CD14-positive monocyte (primary cell): ENCODE measurements around the gene EXO1. TPM values are rescaled to one million over a fixed set of nuclear protein-coding genes. Genes with fewer than 3 reads are reported as not detected.

Experiments
- DNase-seq, 3 donors: peaks; one replicate each; pipeline ENCODE4 v3.0.0-alpha.2; 2011 to 2022
- H2AFZ ChIP-seq: 2 replicates; pipeline ENCODE4 v1.6.0; 2012; ENCODE audit warnings: mild to moderate bottlenecking, low read depth, low read length, inconsistent platforms; ENCODE audit not compliant: insufficient read depth, poor library complexity, severe bottlenecking
- H3K27ac ChIP-seq, 2 donors: 1 replicate in 1 of 2; 2 replicates in 1 of 2; pipeline ENCODE4 v1.5.1; 2012 to 2013; ENCODE audit warnings: low read length in 2 of 2, control low read depth in 1 of 2, inconsistent platforms in 1 of 2, low read depth in 1 of 2, mild to moderate bottlenecking in 1 of 2
- H3K27me3 ChIP-seq, 2 donors: one replicate each; pipeline versions ENCODE4 v1.6.0 to v1.6.1; 2011 to 2013; ENCODE audit warnings: low read length in 2 of 2; ENCODE audit not compliant: control insufficient read depth in 2 of 2, insufficient read depth in 2 of 2
- H3K36me3 ChIP-seq, 2 donors: replicated peaks in 1 of 2; 1 replicate in 1 of 2; 2 replicates in 1 of 2; pipeline versions ENCODE4 v1.5.1 to v1.6.1; 2012 to 2013; ENCODE audit warnings: low read length in 2 of 2, control low read depth in 1 of 2, inconsistent platforms in 1 of 2, mild to moderate bottlenecking in 1 of 2; ENCODE audit not compliant: insufficient read depth in 2 of 2, control insufficient read depth in 1 of 2
- H3K4me1 ChIP-seq, 2 donors: 1 replicate in 1 of 2; 2 replicates in 1 of 2; pipeline versions ENCODE4 v1.5.1 to v1.6.1; 2012 to 2013; ENCODE audit warnings: low read length in 2 of 2, control low read depth in 1 of 2, inconsistent platforms in 1 of 2, mild to moderate bottlenecking in 1 of 2, moderate library complexity in 1 of 2; ENCODE audit not compliant: insufficient read depth in 2 of 2, control insufficient read depth in 1 of 2
- H3K4me2 ChIP-seq: replicated peaks from 2 replicates; pipeline ENCODE3; 2012; ENCODE audit warnings: low read length, moderate library complexity, mild to moderate bottlenecking; ENCODE audit not compliant: poor library complexity, severe bottlenecking; ENCODE audit errors: extremely low read depth
- H3K4me3 ChIP-seq, 3 experiments: fragments of 200-600 bp in 1 of 3; sonication (generic) in 1 of 3; replicated peaks in 1 of 3; 1 replicate in 2 of 3; 2 replicates in 1 of 3; pipeline ENCODE4 v1.5.1; 2011 to 2013; ENCODE audit warnings: low read length in 3 of 3, mild to moderate bottlenecking in 3 of 3, control low read depth in 2 of 3, low read depth in 2 of 3, inconsistent platforms in 1 of 3, moderate library complexity in 1 of 3
- H3K79me2 ChIP-seq: 2 replicates; pipeline ENCODE4 v1.6.0; 2012; ENCODE audit warnings: mild to moderate bottlenecking, control low read depth, inconsistent platforms, low read length, moderate library complexity; ENCODE audit not compliant: insufficient read depth
- H3K9ac ChIP-seq: 2 replicates; pipeline ENCODE4 v1.6.0; 2017; ENCODE audit warnings: low read length, mild to moderate bottlenecking; ENCODE audit not compliant: insufficient read depth, poor library complexity, severe bottlenecking
- H3K9me3 ChIP-seq, 2 donors: replicated peaks in 1 of 2; 1 replicate in 1 of 2; 2 replicates in 1 of 2; pipeline versions ENCODE4 v1.5.1 to v1.6.1; 2012 to 2013; ENCODE audit warnings: low read length in 2 of 2, control low read depth in 1 of 2; ENCODE audit not compliant: control insufficient read depth in 1 of 2, insufficient read depth in 1 of 2
- H4K20me1 ChIP-seq: 2 replicates; pipeline ENCODE4 v1.6.0; 2012; ENCODE audit warnings: mild to moderate bottlenecking, low read length, control low read depth, moderate library complexity; ENCODE audit not compliant: insufficient read depth
- H3K27ac Mint-ChIP-seq, 7 donors: one replicate each; pipeline ENCODE4 v1.8.0; 2020; ENCODE audit warnings: mild to moderate bottlenecking in 7 of 7, mixed read lengths in 7 of 7, moderate library complexity in 6 of 7, inconsistent platforms in 2 of 7
- H3K27me3 Mint-ChIP-seq, 3 donors: one replicate each; pipeline ENCODE4 v1.8.0; 2021 to 2022; ENCODE audit warnings: low read depth in 3 of 3, mild to moderate bottlenecking in 3 of 3, mixed read lengths in 3 of 3, moderate library complexity in 3 of 3, inconsistent platforms in 1 of 3
- H3K36me3 Mint-ChIP-seq, 2 donors: one replicate each; pipeline ENCODE4 v1.8.0; 2020; ENCODE audit warnings: mixed read lengths in 2 of 2, inconsistent platforms in 1 of 2, mild to moderate bottlenecking in 1 of 2
- H3K4me1 Mint-ChIP-seq: one replicate; pipeline ENCODE4 v1.8.0; 2020; ENCODE audit warnings: mild to moderate bottlenecking, mixed read lengths
- H3K4me3 Mint-ChIP-seq, 2 donors: one replicate each; pipeline ENCODE4 v1.8.0; 2020; ENCODE audit warnings: mild to moderate bottlenecking in 2 of 2, mixed read lengths in 2 of 2, moderate library complexity in 1 of 2
- H3K9me3 Mint-ChIP-seq, 7 donors: one replicate each; pipeline ENCODE4 v1.8.0; 2020 to 2022; ENCODE audit warnings: mixed read lengths in 7 of 7, mild to moderate bottlenecking in 6 of 7, moderate library complexity in 6 of 7, inconsistent platforms in 2 of 7
- CTCF ChIP-seq: fragments of 200-600 bp; IDR thresholded peaks from one replicate; pipeline ENCODE4 v1.8.0; 2022; ENCODE audit warnings: antibody characterized with exemption, mild to moderate bottlenecking
- WGBS: methylation state at CpG from one replicate; pipeline ENCODE4 v1.1.5; 2013; ENCODE audit warnings: missing lambda C conversion rate; ENCODE audit not compliant: insufficient coverage; 5-methylcytosine and 5-hydroxymethylcytosine counted together
- intact Hi-C, 2 donors: fragments of 100-400 bp; cut with micrococcal nuclease; formaldehyde crosslinking; loops; one replicate each; pipeline versions ENCODE4 v1.15.0 to v1.15.1; 2023
- polyA plus RNA-seq, 3 donors: library from polyadenylated mRNA; depleted of rRNA in 1 of 3; unstranded in 2 of 3; stranded (reverse) in 1 of 3; fragments of 300-500 nt in 2 of 3; fragments of >200 nt in 1 of 3; fragmentation: Illumina TruSeq in 2 of 3; gene quantifications; 1 replicate in 2 of 3; 2 replicates in 1 of 3; pipeline ENCODE4 v1.2.3, GENCODE V29; 2012 to 2021

Gene EXO1
- polyA plus RNA-seq, 3 donors: 0.16 to 0.26 TPM; not detected in 1

- WGBS: no CpG with 5 or more reads among the region's 6 CpGs
- Histone ChIP-seq H3K4me2 (no peak overlapping the region), H4K20me1 (no peaks in the 10 kb centered on the region), H2AFZ (no peak overlapping the region), H3K27ac (no peak overlapping the region), H3K4me1 (peaks cover 15 to 19% of the 10 kb centered on the region in 2 donors), H3K36me3 (no peaks in the 10 kb centered on the region), H3K4me3 (no peak overlapping the region), H3K9me3 (no peaks in the 10 kb centered on the region), H3K27me3 (no peaks in the 10 kb centered on the region), H3K9ac (no peak overlapping the region), H3K79me2 (peaks cover 16% of the 10 kb centered on the region)
- peaks cover 0 to 6% (median 1%) of the 10 kb centered on the region in 3 donors for H3K27me3 Mint-ChIP-seq
- intact Hi-C loops: loop anchor here (10.0 kb wide), 4 partner anchors 200 to 320 kb away; partner anchors contain the start of genes CHML (in 1 of the 2) and OPN3 (in 1 of the 2)
- TF ChIP-seq CTCF: no peak
- no peak overlapping the region for H3K4me3 Mint-ChIP-seq
- DNase-seq: no peak
- H3K36me3 Mint-ChIP-seq: no peaks in the 10 kb centered on the region
- H3K9me3 Mint-ChIP-seq: no peaks in the 10 kb centered on the region
- H3K4me1 Mint-ChIP-seq: peaks cover 17% of the 10 kb centered on the region
- no peak overlapping the region for H3K27ac Mint-ChIP-seq
Measured at GRCh38 chr1:241844593-241844992, 3.4 kb upstream of the EXO1 start.

GRCh38 chr1:241846375-241846774 lies 1.6 kb upstream of the EXO1 start:
- Mint-ChIP-seq H3K9me3 (no peaks in the 10 kb centered on the region), H3K27ac (no peak overlapping the region), H3K4me3 (no peak overlapping the region), H3K36me3 (peaks cover under 1 to 1% of the 10 kb centered on the region in 2 donors), H3K27me3 (peaks cover 0 to 6% (median under 1%) of the 10 kb centered on the region in 3 donors), H3K4me1 (peaks cover 17% of the 10 kb centered on the region)
- intact Hi-C loops: loop anchor here (5.0 to 10.0 kb wide), 5 partner anchors 202 to 324 kb away; partner anchors contain the start of genes CHML (in 1 of the 2) and OPN3 (in 1 of the 2)
- no peak for DNase-seq
- no peaks in the 10 kb centered on the region for H3K9me3 ChIP-seq
- no peak overlapping the region for H3K4me2 ChIP-seq
- H3K36me3 ChIP-seq: peaks cover 0 to 3% of the 10 kb centered on the region in 2 donors
- peaks cover 19% of the 10 kb centered on the region for H3K79me2 ChIP-seq
- no peak overlapping the region for H3K9ac ChIP-seq
- no peak overlapping the region for H3K27ac ChIP-seq
- peak overlapping the region; percentile 92 for H2AFZ ChIP-seq
- no peak overlapping the region for H3K4me3 ChIP-seq
- no peaks in the 10 kb centered on the region for H4K20me1 ChIP-seq
- no peaks in the 10 kb centered on the region for H3K27me3 ChIP-seq
- TF ChIP-seq CTCF: no peak
- H3K4me1 ChIP-seq: peaks cover 15 to 19% of the 10 kb centered on the region in 2 donors
